ENCODE results near the gene IL31. TPM values are rescaled to one million over a fixed set of nuclear protein-coding genes. Genes with fewer than 3 reads are reported as not detected.
A peak's percentile ranks its signal among the peaks of the same experiment; 100 is the strongest.

IL31 gene
- total and polyA plus RNA-seq, 2 of the 4 experiments (the other 2 are of a cell fraction), result not detected

- BruUV-seq (replicated peaks), result no TSS peak
- no peaks in the 10 kb centered on the region for H3K9me3 ChIP-seq (ENCODE audit: control insufficient read depth, insufficient read depth, low read length)
- H3K14ac ChIP-seq (replicated peaks; ENCODE audit: low read depth, low read length), result no peak overlapping the region
- dilution Hi-C loops (cut with HindIII; ENCODE audit: low sequenced_read_pairs, unreplicated experiment), result no loop called here
- TF ChIP-seq SMC3 (IDR thresholded peaks at IDR 0.05; ENCODE audit: low read depth, low read length) (no peak), USF2 (IDR thresholded peaks at IDR 0.05; ENCODE audit: low read depth, low read length) (peak; percentile 60; the same call in 1 of the 2 replicates), RCOR1 (IDR thresholded peaks at IDR 0.05; ENCODE audit: insufficient replicate concordance, low read length) (no peak), NFE2L2 (IDR thresholded peaks at IDR 0.05; ENCODE audit: low read depth, low read length) (no peak), RFX5 (IDR thresholded peaks at IDR 0.05; ENCODE audit: low read depth, low read length) (no peak)
- no peak overlapping the region for H3K4ac ChIP-seq (ENCODE audit: low read depth, low read length)
- no peaks in the 10 kb centered on the region for H3K4me1 ChIP-seq (ENCODE audit: control insufficient read depth, insufficient read depth, low read length)
- no peak overlapping the region for H2BK5ac ChIP-seq (ENCODE audit: low read depth, low read length, poor library complexity, severe bottlenecking)
- H2BK15ac ChIP-seq (ENCODE audit: low read depth, low read length), result no peak overlapping the region
- no peak overlapping the region for H3K9ac ChIP-seq (ENCODE audit: low read depth, low read length)
- ChIA-PET POLR2A (ENCODE audit: unreplicated experiment) (no interaction called here), CTCF (no interaction called here)
- H4K5ac ChIP-seq (ENCODE audit: low read depth, low read length), result no peak overlapping the region
- no peak overlapping the region for H3K56ac ChIP-seq (ENCODE audit: extremely low read depth, insufficient read depth, low read length)
- no peak overlapping the region for H2BK20ac ChIP-seq (ENCODE audit: low read depth, low read length)
- no peak overlapping the region for H3K4me2 ChIP-seq (ENCODE audit: low read depth, low read length)
- H2AK9ac ChIP-seq (replicated peaks; ENCODE audit: low read depth, low read length, poor library complexity), result peak overlapping the region; percentile 55
- H3K79me1 ChIP-seq (ENCODE audit: low read depth in 1 of 2, low read length in 2 of 2), result 0 out of 4 replicates have a peak, but pooled peaks cover 0 to 1% of the 10 kb centered on the region in 2 experiments
- no peak overlapping the region for H4K91ac ChIP-seq (ENCODE audit: insufficient read depth, low read depth, low read length)
- H2BK120ac ChIP-seq (ENCODE audit: low read depth, low read length), result no peak overlapping the region
- peaks cover 29% of the 10 kb centered on the region for H3K36me3 ChIP-seq (ENCODE audit: control insufficient read depth, insufficient read depth, low read length)
- no peak overlapping the region for H3K27ac ChIP-seq (ENCODE audit: insufficient read depth, low read length)
- peaks cover 18% of the 10 kb centered on the region for H4K20me1 ChIP-seq (ENCODE audit: insufficient read depth, low read length)
- no peak overlapping the region for H3K18ac ChIP-seq (ENCODE audit: low read depth, low read length)
- H3K9me1 ChIP-seq (ENCODE audit: insufficient read depth, low read length), result no peaks in the 10 kb centered on the region; the same call in 1 of the 2 replicates
- no peak overlapping the region for H4K8ac ChIP-seq (ENCODE audit: low read depth in 2 of 2, low read length in 2 of 2)
- H2AK5ac ChIP-seq (ENCODE audit: low read depth, low read length), result no peak overlapping the region
- intact Hi-C loops (cut with micrococcal nuclease), result no loop called here
- no peak overlapping the region for H3K4me3 ChIP-seq (ENCODE audit: insufficient read depth, low read depth, low read length)
- in situ Hi-C loops (cut with MboI; ENCODE audit: low sequenced_read_pairs), result no loop called here
- WGBS, 2 experiments (ENCODE audit: extremely low coverage in 2 of 2, insufficient read length in 1 of 2), result 84% methylated on average over 7 of the region's 27 CpGs; no CpG with 5 or more reads in 1 of the 2 experiments
- H3K27me3 ChIP-seq (ENCODE audit: control insufficient read depth, insufficient read depth, low read length), result peaks cover 22% of the 10 kb centered on the region
- H2AFZ ChIP-seq (replicated peaks; ENCODE audit: low read length, poor library complexity), result no peak overlapping the region
- ATAC-seq (ENCODE audit: low read depth) (no peak), DNase-seq (no peak)
- H3K23ac ChIP-seq (ENCODE audit: low read depth, low read length), result no peak overlapping the region
These were observed 32.3 kb upstream of the IL31 start for GRCh38 chr12:122206111-122206881.

All from IMR-90 (cell line).